ENCODE results near the gene SUPT5H. TPM values are rescaled to one million over a fixed set of nuclear protein-coding genes. Genes with fewer than 3 reads are reported as not detected.
A peak's percentile ranks its signal among the peaks of the same experiment; 100 is the strongest.

SUPT5H gene
- total and polyA plus RNA-seq, 2 of the 8 experiments (the other 6 are each of a cell fraction or from before 2014, with no cell fraction given) = 77.8 to 111 TPM

DNA sequence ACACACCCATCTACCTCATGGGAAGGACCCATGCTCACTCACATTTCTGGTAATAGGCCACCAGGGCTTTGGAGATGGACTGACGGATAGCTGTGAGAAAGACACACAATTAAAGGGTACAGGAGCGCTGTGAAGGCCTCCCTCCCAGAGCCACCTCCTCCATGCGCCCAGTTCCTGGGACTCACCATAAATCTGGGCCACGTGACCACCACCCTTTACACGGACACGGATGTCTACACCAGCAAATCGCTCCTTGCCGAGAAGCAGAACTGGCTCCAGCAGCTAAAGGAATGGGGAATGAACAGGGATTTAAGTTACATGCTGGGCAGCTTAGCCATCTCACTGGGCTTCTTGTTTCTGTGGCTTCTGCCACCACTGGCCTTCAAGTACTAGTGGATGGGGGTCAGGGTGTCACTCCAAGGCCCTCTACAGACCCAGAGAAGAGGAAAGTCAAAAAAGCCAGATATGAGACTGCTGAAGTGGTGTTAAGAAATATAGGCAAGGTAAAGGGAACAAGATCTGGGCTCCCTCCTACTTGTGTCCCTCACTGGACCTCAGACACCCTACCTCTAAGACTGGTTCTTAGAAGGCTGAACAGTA, 11.8 kb upstream of the SUPT5H start:
- no peak overlapping the region for H2BK120ac ChIP-seq (replicated peaks; ENCODE audit: low read depth, low read length)
- peak overlapping the region in 2 of 4 experiments; percentile 2 to 8; a peak in 3 of 7 replicates for H3K9ac ChIP-seq (replicated peaks in 1 of 4; ENCODE audit: extremely low read depth in 1 of 4, low read depth in 3 of 4, low read length in 3 of 4)
- 95% methylated on average over 8 of the region's 8 CpGs; no CpG with 5 or more reads in 1 of the 2 experiments for WGBS, 2 experiments (ENCODE audit: extremely low coverage in 1 of 2, insufficient coverage in 1 of 2, insufficient read length in 1 of 2, insufficient replicate concordance in 2 of 2, low coverage in 1 of 2, low lambda C conversion rate in 2 of 2, missing lambda C conversion rate in 1 of 2)
- H3K4me2 ChIP-seq (ENCODE audit: insufficient read depth in 1 of 2, low read depth in 2 of 2, low read length in 2 of 2) = peak overlapping the region; percentile 69 to 82; a peak in 1 of 4 replicates
- H3K79me2 ChIP-seq (ENCODE audit: control insufficient read depth in 1 of 2, insufficient read depth in 2 of 2, low read length in 2 of 2) = peaks cover 7 to 20% of the 10 kb centered on the region in 2 experiments; a peak in 3 of 4 replicates
- H3K23me2 ChIP-seq (ENCODE audit: low read depth, low read length) = peaks cover 8% of the 10 kb centered on the region
- no peak overlapping the region for H2BK15ac ChIP-seq (ENCODE audit: low read length)
- FAIRE-seq = no peak
- no peak overlapping the region for H3K23ac ChIP-seq (ENCODE audit: insufficient read length)
- peaks cover 2 to 15% (median 6%) of the 10 kb centered on the region in 4 experiments for H3K4me1 ChIP-seq (replicated peaks in 1 of 4; ENCODE audit: control insufficient read depth in 3 of 4, insufficient read depth in 4 of 4, low read length in 3 of 4)
- H3K14ac ChIP-seq (ENCODE audit: insufficient read length) = no peak overlapping the region
- no peak overlapping the region for H2BK5ac ChIP-seq (ENCODE audit: low read depth, low read length)
- H2AFZ ChIP-seq (ENCODE audit: low read length) = no peak overlapping the region
- H3K36me3 ChIP-seq (ENCODE audit: control insufficient read depth in 2 of 4, insufficient read depth in 4 of 4, low read length in 3 of 4) = peaks cover 20 to 30% (median 23%) of the 10 kb centered on the region in 4 experiments
- no peaks in the 10 kb centered on the region for H3K9me3 ChIP-seq (ENCODE audit: insufficient read depth in 2 of 2, low read depth in 1 of 2, low read length in 1 of 2)
- no peak for DNase-seq (ENCODE audit: low read depth in 1 of 2, low spot score in 2 of 2)
- TF ChIP-seq GTF2F1 (IDR thresholded peaks at IDR 0.05; ENCODE audit: borderline replicate concordance, low read depth, low read length) (no peak), RXRA (IDR thresholded peaks at IDR 0.05; ENCODE audit: insufficient read depth, low read depth, low read length) (no peak), POLR2AphosphoS5 (IDR thresholded peaks at IDR 0.05; ENCODE audit: low read depth, low read length) (peak; percentile 78), SRF (IDR thresholded peaks at IDR 0.05; ENCODE audit: low read depth, low read length) (no peak), CHD1 (IDR thresholded peaks at IDR 0.05; ENCODE audit: low read depth, low read length) (no peak)
- no peak overlapping the region for H4K91ac ChIP-seq (replicated peaks; ENCODE audit: insufficient read length, low read length)
- no peak overlapping the region for H2BK20ac ChIP-seq (ENCODE audit: low read length)
- peak overlapping the region; percentile 36; the same call in 1 of the 2 replicates for H3K27ac ChIP-seq (ENCODE audit: low read depth, low read length)
- H3K56ac ChIP-seq (replicated peaks; ENCODE audit: insufficient read length, low read depth, low read length) = no peak overlapping the region
- H4K5ac ChIP-seq (ENCODE audit: insufficient read length, low read depth, low read length) = no peak overlapping the region
- ChIA-PET POLR2A (ENCODE audit: partially characterized antibody) (interaction anchor here (0.9 to 47.8 kb wide), 15 partner anchors 10 to 90 kb away, joined by 3 to 1154 read pairs (median 7); partner anchors contain the start of genes MED29, PAF1, PLEKHG2 and RPS16), CTCF (ENCODE audit: partially characterized antibody) (interaction anchor here (0.9 to 2.1 kb wide), 3 partner anchors 19 to 38 kb away, joined by 3 to 6 read pairs (median 4); partner anchors contain the start of gene PLEKHG2)
- H4K20me1 ChIP-seq (replicated peaks in 1 of 2; ENCODE audit: control insufficient read depth in 1 of 2, insufficient read depth in 2 of 2, low read length in 2 of 2) = peaks cover 2 to 18% of the 10 kb centered on the region in 2 experiments
- no peak overlapping the region for H4K8ac ChIP-seq (ENCODE audit: extremely low read depth, insufficient read depth, low read length)
- no peak overlapping the region for H2BK12ac ChIP-seq (ENCODE audit: low read depth, low read length)
- H3K18ac ChIP-seq (ENCODE audit: extremely low read depth, low read length) = no peak overlapping the region
- H3K4ac ChIP-seq (replicated peaks; ENCODE audit: insufficient read length, low read depth, low read length) = no peak overlapping the region
- no peak overlapping the region for H2AK5ac ChIP-seq (ENCODE audit: low read depth, low read length)
- no peaks in the 10 kb centered on the region; a peak in 1 of 7 replicates for H3K27me3 ChIP-seq (replicated peaks in 1 of 4; ENCODE audit: control insufficient read depth in 3 of 4, extremely low read depth in 1 of 4, insufficient read depth in 3 of 4, low read length in 3 of 4)
- peaks cover 8% of the 10 kb centered on the region for H3K79me1 ChIP-seq (ENCODE audit: low read depth, low read length)
- H3K4me3 ChIP-seq (ENCODE audit: extremely low read depth in 1 of 4, insufficient read depth in 2 of 4, low read depth in 3 of 4, low read length in 4 of 4) = no peak overlapping the region; a peak in 2 of 8 replicates

Data from H1 (cell line).